Natural killer cell (primary cell): ENCODE results near the gene IL4R. TPM values are rescaled to one million over a fixed set of nuclear protein-coding genes. Genes with fewer than 3 reads are reported as not detected.

Source experiments
- ATAC-seq, 3 donors: fragments of 150-1000 bp in 2 of 3; fragments of 200-7000 bp in 1 of 3; cut with Tn5 transposase; 1 replicate in 1 of 3; 2 replicates in 2 of 3; pipeline ENCODE4 v1.10.0; 2021; ENCODE audit warnings: mild to moderate bottlenecking in 2 of 3, moderate library complexity in 2 of 3
- DNase-seq, 2 donors: peaks; one replicate each; pipeline versions ENCODE4 v3.0.0 to v3.0.0-alpha.2; 2013 to 2021; ENCODE audit warnings: mixed read lengths in 1 of 2
- H3K27ac ChIP-seq: one replicate; pipeline ENCODE4 v1.5.1; 2013; ENCODE audit warnings: mild to moderate bottlenecking, low read length
- H3K27me3 ChIP-seq: one replicate; pipeline ENCODE4 v1.6.1; 2013; ENCODE audit warnings: low read length; ENCODE audit not compliant: control insufficient read depth, insufficient read depth
- H3K36me3 ChIP-seq: one replicate; pipeline ENCODE4 v1.6.1; 2013; ENCODE audit warnings: low read length; ENCODE audit not compliant: control insufficient read depth, insufficient read depth
- H3K4me1 ChIP-seq: one replicate; pipeline ENCODE4 v1.6.1; 2013; ENCODE audit warnings: low read length; ENCODE audit not compliant: control insufficient read depth, insufficient read depth
- H3K4me3 ChIP-seq: one replicate; pipeline ENCODE4 v1.5.1; 2013; ENCODE audit warnings: low read length
- H3K9me3 ChIP-seq: one replicate; pipeline ENCODE4 v1.6.1; 2013; ENCODE audit warnings: low read length; ENCODE audit not compliant: control insufficient read depth, insufficient read depth
- H3K27ac Mint-ChIP-seq, 2 donors: one replicate each; pipeline ENCODE4 v1.8.0; 2022; ENCODE audit warnings: mild to moderate bottlenecking in 2 of 2, mixed read lengths in 2 of 2, moderate library complexity in 1 of 2
- H3K27me3 Mint-ChIP-seq, 2 donors: one replicate each; pipeline ENCODE4 v1.8.0; 2022; ENCODE audit warnings: low read depth in 2 of 2, mixed read lengths in 2 of 2
- H3K36me3 Mint-ChIP-seq: one replicate; pipeline ENCODE4 v1.8.0; 2022; ENCODE audit warnings: mixed read lengths
- H3K4me1 Mint-ChIP-seq, 2 donors: one replicate each; pipeline ENCODE4 v1.8.0; 2022; ENCODE audit warnings: mixed read lengths in 2 of 2
- H3K4me3 Mint-ChIP-seq: one replicate; pipeline ENCODE4 v1.8.0; 2022; ENCODE audit warnings: mild to moderate bottlenecking, moderate library complexity, mixed read lengths
- H3K9me3 Mint-ChIP-seq, 2 donors: one replicate each; pipeline ENCODE4 v1.8.0; 2022; ENCODE audit warnings: mixed read lengths in 2 of 2
- CTCF ChIP-seq: fragments of 200-600 bp; IDR thresholded peaks from one replicate; pipeline ENCODE4 v1.8.0; 2022; ENCODE audit warnings: antibody characterized with exemption
- WGBS: methylation state at CpG from one replicate; pipeline ENCODE4 v1.1.7; 2013; ENCODE audit warnings: missing lambda C conversion rate; ENCODE audit not compliant: insufficient coverage; 5-methylcytosine and 5-hydroxymethylcytosine counted together
- intact Hi-C: fragments of 100-400 bp; cut with micrococcal nuclease; formaldehyde crosslinking; loops from one replicate; pipeline ENCODE4 v1.14.2; 2022
- total RNA-seq, 4 donors: library from RNA; stranded (reverse); fragments of 120-200 nt in 1 of 4; gene quantifications; one replicate each; pipeline versions ENCODE4 v1.2.3 to v1.2.4, GENCODE V29; 2013 to 2022

The IL4R gene
- total RNA-seq, 3 donors from 2014 or later (not counting 1 experiment from before 2014, with no cell fraction given): 70.2 to 87.2 (median 86.0) TPM

- ATAC-seq: no peak
- H3K4me1 Mint-ChIP-seq: peaks cover 18 to 28% of the 10 kb centered on the region in 2 donors
- H3K27me3 ChIP-seq: no peaks in the 10 kb centered on the region
- H3K4me3 ChIP-seq: no peak overlapping the region
- intact Hi-C loops: no loop called here
- peaks cover 32% of the 10 kb centered on the region for H3K4me1 ChIP-seq
- peaks cover 2% of the 10 kb centered on the region in 2 donors for H3K9me3 Mint-ChIP-seq
- H3K27ac Mint-ChIP-seq: no peak overlapping the region
- 89% methylated on average over 6 of the region's 8 CpGs for WGBS
- no peak for DNase-seq
- H3K36me3 ChIP-seq: no peaks in the 10 kb centered on the region
- no peaks in the 10 kb centered on the region for H3K36me3 Mint-ChIP-seq
- H3K27me3 Mint-ChIP-seq: no peaks in the 10 kb centered on the region
- H3K9me3 ChIP-seq: no peaks in the 10 kb centered on the region
- H3K27ac ChIP-seq: no peak overlapping the region
- no peak for TF ChIP-seq CTCF
- no peak overlapping the region for H3K4me3 Mint-ChIP-seq
Observed at GRCh38 chr16:27311448-27311830, 2.3 kb upstream of the IL4R start.

- H3K4me3 ChIP-seq: no peak overlapping the region
- peaks cover 35% of the 10 kb centered on the region for H3K4me1 ChIP-seq
- DNase-seq: no peak
- H3K27ac Mint-ChIP-seq: peak overlapping the region in 1 of 2 donors; percentile 53
- no peaks in the 10 kb centered on the region for H3K27me3 ChIP-seq
- no peaks in the 10 kb centered on the region for H3K36me3 Mint-ChIP-seq
- H3K9me3 Mint-ChIP-seq: no peaks in the 10 kb centered on the region
- peaks cover 19 to 33% of the 10 kb centered on the region in 2 donors for H3K4me1 Mint-ChIP-seq
- H3K9me3 ChIP-seq: no peaks in the 10 kb centered on the region
- intact Hi-C loops: no loop called here
- ATAC-seq: no peak
- no peak overlapping the region for H3K27ac ChIP-seq
- no peaks in the 10 kb centered on the region for H3K36me3 ChIP-seq
- TF ChIP-seq CTCF: no peak
- 90% methylated on average over 7 of the region's 7 CpGs for whole genome bisulfite sequencing
- peak overlapping the region; percentile 37 for H3K4me3 Mint-ChIP-seq
- H3K27me3 Mint-ChIP-seq: no peaks in the 10 kb centered on the region
Observed at GRCh38 chr16:27311897-27312303, 1.9 kb upstream of the IL4R start.

DNA sequence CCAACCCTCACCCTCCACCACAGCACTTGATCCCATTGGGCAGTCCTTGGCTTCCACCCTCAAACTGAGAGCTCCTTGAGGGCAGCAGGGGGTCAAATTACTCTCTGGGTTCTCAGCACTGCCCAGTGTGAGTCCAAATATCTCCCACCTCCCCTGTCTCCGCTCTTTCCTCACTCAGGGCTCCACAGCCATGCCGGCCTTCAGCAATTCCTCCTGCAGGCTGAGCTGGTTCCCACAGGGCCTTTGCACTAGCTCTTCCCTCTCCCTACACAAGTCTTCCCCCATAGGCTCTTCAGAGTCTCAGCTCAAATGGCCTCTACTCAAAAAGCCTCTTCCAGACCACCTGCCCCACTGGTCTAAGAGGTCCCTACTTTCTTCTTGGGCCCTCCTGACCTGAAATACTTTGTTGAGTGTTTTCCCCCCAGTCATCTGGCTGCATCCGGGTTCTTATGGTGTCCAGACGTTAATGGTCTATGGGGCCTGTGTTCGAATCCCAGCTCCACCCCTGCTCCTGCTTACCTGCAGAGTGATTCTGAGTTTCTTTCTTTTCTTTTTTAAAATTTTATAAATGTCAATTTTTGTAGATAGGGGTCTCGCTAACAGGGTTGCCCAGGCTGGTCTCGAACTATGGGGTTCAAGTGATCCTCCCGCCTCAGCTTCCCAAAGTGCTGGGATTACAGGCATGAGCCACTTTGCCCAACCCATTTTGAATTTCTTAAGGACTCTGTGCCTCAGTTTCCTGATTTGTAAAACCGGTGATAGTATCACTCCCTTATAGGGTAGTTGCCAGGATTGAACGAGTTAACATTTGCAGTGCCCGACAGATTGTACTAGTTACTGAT, 973 bp upstream of the IL4R start:
- peaks cover 28 to 42% of the 10 kb centered on the region in 2 donors for H3K4me1 Mint-ChIP-seq
- H3K27ac Mint-ChIP-seq: peak overlapping the region; percentile 89 to 91
- no peaks in the 10 kb centered on the region for H3K27me3 Mint-ChIP-seq
- H3K4me3 ChIP-seq: peak overlapping the region; percentile 39
- no peaks in the 10 kb centered on the region for H3K36me3 ChIP-seq
- intact Hi-C loops: no loop called here
- H3K9me3 ChIP-seq: no peaks in the 10 kb centered on the region
- TF ChIP-seq CTCF: no peak
- 76% methylated on average over 11 of the region's 11 CpGs for WGBS
- peak overlapping the region; percentile 65 for H3K27ac ChIP-seq
- DNase-seq: no peak
- ATAC-seq: no peak
- no peaks in the 10 kb centered on the region for H3K9me3 Mint-ChIP-seq
- H3K4me1 ChIP-seq: peaks cover 44% of the 10 kb centered on the region
- no peaks in the 10 kb centered on the region for H3K36me3 Mint-ChIP-seq
- H3K27me3 ChIP-seq: no peaks in the 10 kb centered on the region
- peak overlapping the region; percentile 96 for H3K4me3 Mint-ChIP-seq
